ENCODE results near the gene PEX26.
"Not testable (repeated sequence)": the region's sequence is repeated elsewhere in the genome, so short reads cannot be mapped to it uniquely, and the experiment has no call there.

PEX26 gene

DNA sequence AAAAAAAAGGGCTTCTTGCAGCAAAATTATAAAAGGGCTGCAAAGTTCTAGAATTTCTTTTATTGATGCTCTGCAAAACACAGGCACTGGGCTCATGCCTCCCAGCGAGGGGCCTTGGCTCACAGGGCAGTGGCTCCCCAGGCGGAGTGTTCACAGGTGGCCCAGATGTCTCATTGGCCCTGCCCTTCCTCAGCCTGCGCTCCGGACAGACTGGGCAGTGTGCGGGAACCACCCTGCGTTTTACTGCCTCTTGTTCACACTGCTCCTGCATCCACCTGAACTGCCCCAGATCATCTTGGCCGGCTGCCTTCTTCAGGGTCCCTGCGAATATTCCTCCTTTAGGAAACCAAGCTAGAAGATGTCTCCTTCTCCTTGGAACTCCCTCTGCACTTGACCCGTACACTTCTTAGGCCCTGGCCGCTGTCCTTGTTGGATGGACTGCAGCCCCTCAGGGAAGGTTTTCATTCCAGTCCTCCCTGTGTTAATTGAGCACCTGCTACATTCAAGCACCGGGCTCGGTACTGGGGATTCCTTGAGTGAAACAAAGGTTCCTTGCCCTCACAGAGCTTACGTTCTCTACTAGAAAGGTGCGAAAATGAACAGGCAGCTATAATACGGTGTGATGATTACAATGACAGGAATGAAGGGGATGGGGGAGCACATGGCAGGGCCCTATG is 37.3 kb downstream of the PEX26 start:
- Histone ChIP-seq H3K9ac (ENCODE audit: low read length in 5 of 5) (no peak overlapping the region), H3K4me3 (ENCODE audit: low read depth in 1 of 5, low read length in 5 of 5) (no peak overlapping the region), H3K36me3 (ENCODE audit: control insufficient read depth in 5 of 5, insufficient read depth in 5 of 5, low read length in 5 of 5) (no peaks in the 10 kb centered on the region), H3K4me1 (ENCODE audit: control insufficient read depth in 5 of 5, insufficient read depth in 5 of 5, low read length in 5 of 5) (peaks cover under 1 to 32% (median 21%) of the 10 kb centered on the region in 5 donors), H3K27ac (ENCODE audit: low read depth, low read length) (no peak overlapping the region), H3K9me3 (ENCODE audit: control insufficient read depth in 5 of 5, low read length in 5 of 5) (no peaks in the 10 kb centered on the region), H3K27me3 (ENCODE audit: control insufficient read depth in 5 of 5, insufficient read depth in 4 of 5, low read length in 5 of 5) (peaks cover 0 to 12% (median 9%) of the 10 kb centered on the region in 5 donors)

- Histone ChIP-seq H3K36me3 (ENCODE audit: control insufficient read depth in 5 of 5, insufficient read depth in 5 of 5, low read length in 5 of 5) (no peaks in the 10 kb centered on the region), H3K9me3 (ENCODE audit: control insufficient read depth in 5 of 5, low read length in 5 of 5) (no peaks in the 10 kb centered on the region), H3K4me3 (ENCODE audit: low read depth in 1 of 5, low read length in 5 of 5) (no peak overlapping the region), H3K9ac (ENCODE audit: low read length in 5 of 5) (no peak overlapping the region), H3K4me1 (ENCODE audit: control insufficient read depth in 5 of 5, insufficient read depth in 5 of 5, low read length in 5 of 5) (peaks cover 0 to 25% (median 15%) of the 10 kb centered on the region in 5 donors), H3K27me3 (ENCODE audit: control insufficient read depth in 5 of 5, insufficient read depth in 4 of 5, low read length in 5 of 5) (peaks cover 0 to 7% (median 6%) of the 10 kb centered on the region in 5 donors), H3K27ac (ENCODE audit: low read depth, low read length) (no peak overlapping the region)
Measured at GRCh38 chr22:18115906-18116371, 38.1 kb downstream of the PEX26 start.

- H3K27me3 ChIP-seq (ENCODE audit: control insufficient read depth in 5 of 5, insufficient read depth in 4 of 5, low read length in 5 of 5), result no peaks in the 10 kb centered on the region
- H3K4me3 ChIP-seq (ENCODE audit: low read depth in 1 of 5, low read length in 5 of 5), result no peak overlapping the region
- no peak overlapping the region for H3K9ac ChIP-seq (ENCODE audit: low read length in 5 of 5)
- peaks cover 0 to 3% (median 0%) of the 10 kb centered on the region in 5 donors for H3K36me3 ChIP-seq (ENCODE audit: control insufficient read depth in 5 of 5, insufficient read depth in 5 of 5, low read length in 5 of 5)
- no peaks in the 10 kb centered on the region for H3K9me3 ChIP-seq (ENCODE audit: control insufficient read depth in 5 of 5, low read length in 5 of 5)
- no peak overlapping the region for H3K27ac ChIP-seq (ENCODE audit: low read depth, low read length)
- peaks cover 0 to 18% (median 8%) of the 10 kb centered on the region in 5 donors for H3K4me1 ChIP-seq (ENCODE audit: control insufficient read depth in 5 of 5, insufficient read depth in 5 of 5, low read length in 5 of 5)
Measured at GRCh38 chr22:18116634-18117033, 38.8 kb downstream of the PEX26 start.

DNA sequence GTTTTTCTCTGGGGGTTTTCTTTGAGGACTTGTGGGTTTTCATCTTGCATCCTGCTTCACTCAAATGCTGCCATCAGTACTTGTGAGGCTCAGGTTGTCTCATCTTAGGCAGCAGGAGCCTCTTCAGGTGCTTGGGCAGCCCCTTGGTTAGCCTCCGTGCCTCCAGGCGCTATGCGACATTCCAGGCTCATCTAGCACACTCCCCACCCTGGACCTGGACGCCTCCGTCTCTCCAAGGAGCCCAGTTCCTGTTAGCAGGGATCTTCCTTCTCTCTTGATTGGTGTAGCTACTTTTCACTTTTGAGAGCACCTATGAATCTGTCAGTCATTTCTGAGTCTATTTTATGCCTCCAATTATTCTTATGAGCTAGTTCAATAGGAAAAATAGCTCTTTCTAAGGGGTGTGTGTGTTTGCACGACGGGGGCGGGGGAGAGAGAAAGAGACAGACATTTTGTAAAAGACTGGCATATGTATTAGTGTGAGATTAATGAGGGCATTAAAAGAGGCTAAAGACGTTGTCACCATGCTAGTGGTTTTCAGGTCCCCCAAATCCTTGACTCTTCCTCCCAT is 40.6 kb downstream of the PEX26 start:
- no peaks in the 10 kb centered on the region for H3K27me3 ChIP-seq (ENCODE audit: control insufficient read depth in 5 of 5, insufficient read depth in 4 of 5, low read length in 5 of 5)
- peaks cover 0 to 7% (median 2%) of the 10 kb centered on the region in 5 donors for H3K36me3 ChIP-seq (ENCODE audit: control insufficient read depth in 5 of 5, insufficient read depth in 5 of 5, low read length in 5 of 5)
- H3K9ac ChIP-seq (ENCODE audit: low read length in 5 of 5), result no peak overlapping the region
- H3K27ac ChIP-seq (ENCODE audit: low read depth, low read length), result no peak overlapping the region
- H3K9me3 ChIP-seq (ENCODE audit: control insufficient read depth in 5 of 5, low read length in 5 of 5), result no peaks in the 10 kb centered on the region
- no peak overlapping the region for H3K4me3 ChIP-seq (ENCODE audit: low read depth in 1 of 5, low read length in 5 of 5)
- H3K4me1 ChIP-seq (ENCODE audit: control insufficient read depth in 5 of 5, insufficient read depth in 5 of 5, low read length in 5 of 5), result peaks cover 0 to 14% (median 8%) of the 10 kb centered on the region in 5 donors

DNA sequence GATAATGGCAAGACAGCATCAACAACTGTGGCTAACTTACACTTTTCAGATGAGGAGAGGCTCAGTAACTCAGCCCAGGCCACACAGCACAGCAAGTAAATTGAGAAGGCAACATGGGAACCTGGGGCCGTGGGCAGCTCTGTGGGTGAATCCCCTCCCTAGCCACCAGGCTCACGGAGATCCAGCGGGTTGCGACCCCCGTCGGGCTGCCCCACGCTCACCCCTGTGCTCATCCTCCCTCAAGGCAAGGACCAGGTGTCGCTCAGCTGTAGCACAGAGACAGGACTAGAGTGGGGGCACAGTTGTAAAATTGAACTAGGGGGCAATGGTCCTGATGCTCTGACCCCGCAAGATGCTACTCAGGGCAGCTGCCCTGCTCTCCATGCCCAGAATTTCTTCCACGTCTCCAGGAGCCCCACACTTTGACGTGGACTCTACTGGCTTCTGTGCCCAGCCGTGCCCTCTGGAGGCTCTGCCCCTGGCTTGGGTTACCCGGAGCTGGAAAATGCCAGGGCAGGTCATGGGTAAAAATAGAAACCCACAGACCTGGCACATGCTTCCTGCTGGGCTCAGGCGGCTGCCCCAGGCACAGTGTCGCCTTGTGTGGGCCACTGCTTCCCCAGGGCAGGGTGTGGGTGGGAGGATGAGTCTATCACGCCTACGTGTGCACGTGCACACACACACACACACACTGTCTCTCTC is 41.8 kb downstream of the PEX26 start:
- Histone ChIP-seq H3K4me3 (ENCODE audit: low read depth in 1 of 5, low read length in 5 of 5) (no peak overlapping the region), H3K9ac (ENCODE audit: low read length in 5 of 5) (no peak overlapping the region), H3K27me3 (ENCODE audit: control insufficient read depth in 5 of 5, insufficient read depth in 4 of 5, low read length in 5 of 5) (no peaks in the 10 kb centered on the region), H3K36me3 (ENCODE audit: control insufficient read depth in 5 of 5, insufficient read depth in 5 of 5, low read length in 5 of 5) (peaks cover 0 to 7% (median 2%) of the 10 kb centered on the region in 5 donors), H3K27ac (ENCODE audit: low read depth, low read length) (no peak overlapping the region), H3K9me3 (ENCODE audit: control insufficient read depth in 5 of 5, low read length in 5 of 5) (no peaks in the 10 kb centered on the region), H3K4me1 (ENCODE audit: control insufficient read depth in 5 of 5, insufficient read depth in 5 of 5, low read length in 5 of 5) (peaks cover 0 to 10% (median under 1%) of the 10 kb centered on the region in 5 donors)

- Histone ChIP-seq H3K4me1 (ENCODE audit: control insufficient read depth in 5 of 5, insufficient read depth in 5 of 5, low read length in 5 of 5) (peaks cover 0 to 14% (median 0%) of the 10 kb centered on the region in 5 donors), H3K27me3 (ENCODE audit: control insufficient read depth in 5 of 5, insufficient read depth in 4 of 5, low read length in 5 of 5) (no peaks in the 10 kb centered on the region), H3K9me3 (ENCODE audit: control insufficient read depth in 5 of 5, low read length in 5 of 5) (no peaks in the 10 kb centered on the region), H3K4me3 (ENCODE audit: low read depth in 1 of 5, low read length in 5 of 5) (no peak overlapping the region), H3K9ac (ENCODE audit: low read length in 5 of 5) (no peak overlapping the region), H3K36me3 (ENCODE audit: control insufficient read depth in 5 of 5, insufficient read depth in 5 of 5, low read length in 5 of 5) (peaks cover 0 to 7% (median 2%) of the 10 kb centered on the region in 5 donors), H3K27ac (ENCODE audit: low read depth, low read length) (no peak overlapping the region)
Measured at GRCh38 chr22:18120857-18121256, 43.1 kb downstream of the PEX26 start.

GRCh38 chr22:18121506-18121905 is 43.7 kb downstream of the PEX26 start:
- peaks cover 0 to 8% (median 4%) of the 10 kb centered on the region in 5 donors for H3K36me3 ChIP-seq (ENCODE audit: control insufficient read depth in 5 of 5, insufficient read depth in 5 of 5, low read length in 5 of 5)
- H3K9me3 ChIP-seq (ENCODE audit: control insufficient read depth in 5 of 5, low read length in 5 of 5), result no peaks in the 10 kb centered on the region
- H3K27ac ChIP-seq (ENCODE audit: low read depth, low read length), result no peak overlapping the region
- peaks cover 0 to 14% (median 0%) of the 10 kb centered on the region in 5 donors for H3K4me1 ChIP-seq (ENCODE audit: control insufficient read depth in 5 of 5, insufficient read depth in 5 of 5, low read length in 5 of 5)
- no peak overlapping the region for H3K4me3 ChIP-seq (ENCODE audit: low read depth in 1 of 5, low read length in 5 of 5)
- H3K27me3 ChIP-seq (ENCODE audit: control insufficient read depth in 5 of 5, insufficient read depth in 4 of 5, low read length in 5 of 5), result no peaks in the 10 kb centered on the region
- H3K9ac ChIP-seq (ENCODE audit: low read length in 5 of 5), result no peak overlapping the region

GRCh38 chr22:18121954-18122554 is 44.3 kb downstream of the PEX26 start:
- Histone ChIP-seq H3K4me3 (ENCODE audit: low read depth in 1 of 5, low read length in 5 of 5) (no peak overlapping the region), H3K9ac (ENCODE audit: low read length in 5 of 5) (no peak overlapping the region), H3K9me3 (ENCODE audit: control insufficient read depth in 5 of 5, low read length in 5 of 5) (no peaks in the 10 kb centered on the region), H3K27ac (ENCODE audit: low read depth, low read length) (no peak overlapping the region), H3K4me1 (ENCODE audit: control insufficient read depth in 5 of 5, insufficient read depth in 5 of 5, low read length in 5 of 5) (peaks cover 0 to 14% (median 0%) of the 10 kb centered on the region in 5 donors), H3K36me3 (ENCODE audit: control insufficient read depth in 5 of 5, insufficient read depth in 5 of 5, low read length in 5 of 5) (peaks cover 0 to 14% (median 8%) of the 10 kb centered on the region in 5 donors), H3K27me3 (ENCODE audit: control insufficient read depth in 5 of 5, insufficient read depth in 4 of 5, low read length in 5 of 5) (no peaks in the 10 kb centered on the region)

- Histone ChIP-seq H3K4me1 (ENCODE audit: control insufficient read depth in 5 of 5, insufficient read depth in 5 of 5, low read length in 5 of 5) (peaks cover 0 to 14% (median 0%) of the 10 kb centered on the region in 5 donors), H3K36me3 (ENCODE audit: control insufficient read depth in 5 of 5, insufficient read depth in 5 of 5, low read length in 5 of 5) (peaks cover 0 to 14% (median 8%) of the 10 kb centered on the region in 5 donors)
- not testable (repeated sequence) for H3K9ac ChIP-seq (ENCODE audit: low read length in 5 of 5); H3K27ac ChIP-seq (ENCODE audit: low read depth, low read length); H3K27me3 ChIP-seq (ENCODE audit: control insufficient read depth in 5 of 5, insufficient read depth in 4 of 5, low read length in 5 of 5); H3K4me3 ChIP-seq (ENCODE audit: low read depth in 1 of 5, low read length in 5 of 5); H3K9me3 ChIP-seq (ENCODE audit: control insufficient read depth in 5 of 5, low read length in 5 of 5)
Measured at GRCh38 chr22:18123476-18124025, 45.8 kb downstream of the PEX26 start.
